ENCODE data around the gene SFTPB.
"Not testable (repeated sequence)": the region's sequence is repeated elsewhere in the genome, so short reads cannot be mapped to it uniquely, and the experiment has no call there.

The SFTPB gene

DNA sequence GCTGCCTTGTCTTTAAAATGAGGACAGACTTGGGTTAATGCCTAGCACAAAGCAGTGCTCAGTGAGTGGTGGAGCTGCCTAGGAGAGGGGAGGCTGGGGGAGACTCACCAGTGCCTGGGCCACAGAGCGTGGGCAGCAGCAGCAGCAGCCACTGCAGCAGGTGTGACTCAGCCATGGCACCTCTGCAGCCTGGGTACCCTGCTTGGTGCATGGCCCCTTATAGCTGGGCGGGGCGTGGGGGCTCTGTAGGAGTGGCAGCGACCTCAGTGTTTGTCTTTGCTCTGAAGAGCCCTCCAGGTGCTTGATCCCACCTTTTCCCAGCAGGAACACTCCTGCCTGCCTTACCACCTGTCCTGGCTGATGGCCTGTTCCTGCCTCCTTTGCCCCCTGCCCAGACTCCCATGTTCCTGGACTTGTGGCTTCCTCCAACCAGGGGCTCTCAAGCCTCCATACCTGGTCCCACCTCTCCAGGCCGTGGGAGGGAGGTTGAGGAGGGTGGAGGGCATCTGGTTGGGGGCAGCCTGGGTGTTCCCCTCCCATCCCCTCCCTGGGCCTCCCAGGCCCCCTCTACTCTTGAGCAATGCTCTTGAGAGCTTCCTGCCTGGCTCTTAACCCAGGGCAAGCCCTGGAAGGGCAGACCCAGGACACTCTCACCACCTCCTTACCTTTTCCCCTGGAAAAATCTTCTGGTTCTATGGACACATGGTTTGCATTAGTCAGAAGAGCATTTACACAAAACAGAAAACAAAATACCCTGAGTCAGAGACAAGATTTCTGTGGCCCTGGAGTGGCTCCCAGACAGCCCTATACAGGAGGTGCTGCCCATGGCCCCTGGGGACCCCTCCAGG, at the start of gene SFTPB:
Gene SFTPB (minus strand): TSS at position 191 of the 848 bp plus-strand sequence. CDS start 16 bp downstream, at position 175.
- no peak for DNase-seq

DNA sequence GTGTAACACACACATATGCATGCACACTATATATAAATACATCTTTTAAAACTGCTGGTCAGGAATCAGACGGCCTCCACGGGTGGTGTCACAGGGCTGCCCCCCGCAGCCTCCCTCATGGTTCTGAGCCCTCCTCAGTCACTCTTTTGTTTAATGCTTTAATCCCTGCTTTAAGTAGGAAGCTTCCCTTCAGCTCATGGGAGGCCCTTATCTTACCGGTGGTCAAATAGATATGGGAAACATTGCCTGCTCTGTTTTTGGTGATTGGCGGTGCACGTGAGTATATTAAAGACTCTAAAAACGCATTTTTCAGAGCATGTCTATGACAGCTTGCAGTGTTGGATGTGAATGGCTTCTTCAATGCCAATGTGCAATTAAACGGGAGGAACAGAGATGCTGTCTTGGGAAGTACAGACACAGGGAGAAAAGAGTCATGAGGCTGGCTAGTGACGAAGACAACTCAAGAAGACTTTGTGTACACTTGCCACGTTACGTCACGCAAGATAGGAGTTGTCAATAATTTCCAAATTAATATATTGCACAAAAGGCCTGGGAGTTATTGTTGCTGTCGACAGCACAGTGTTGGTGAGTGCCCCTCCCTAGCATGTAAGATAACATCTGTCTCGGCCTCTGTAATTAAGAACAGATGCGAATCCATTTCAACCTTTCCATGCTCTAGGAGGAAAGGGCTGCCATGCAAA, 49.5 kb upstream of the SFTPB start:
- DNase-seq, result no peak

DNA sequence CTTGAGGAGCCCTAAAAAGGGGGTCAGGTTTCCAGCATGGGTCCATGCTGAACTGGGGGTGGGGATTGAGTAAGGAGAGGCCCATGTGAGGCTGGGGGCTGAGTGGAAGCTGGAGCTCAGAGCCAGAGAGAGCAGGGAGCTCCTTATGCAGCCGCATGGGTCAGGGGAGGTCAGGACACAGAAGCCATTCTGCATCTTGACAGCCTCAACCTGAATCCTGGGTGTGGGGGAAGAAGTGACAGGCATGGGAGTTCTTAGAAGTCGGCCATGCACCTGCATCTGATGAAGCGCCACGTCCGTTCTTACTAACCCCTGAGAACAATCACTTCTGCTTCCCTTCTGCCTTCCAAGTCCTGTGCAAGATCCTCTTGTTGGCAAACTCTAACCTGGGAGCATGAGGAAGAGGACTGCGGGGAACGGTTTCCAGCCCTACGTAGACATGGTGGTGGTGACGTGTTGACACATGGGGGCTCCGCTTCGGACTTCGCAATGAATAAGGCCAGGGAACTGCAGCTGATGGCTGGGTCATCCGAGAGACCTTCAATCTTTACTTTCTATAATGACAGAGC, 48.4 kb upstream of the SFTPB start:
- DNase-seq, result no peak

DNA sequence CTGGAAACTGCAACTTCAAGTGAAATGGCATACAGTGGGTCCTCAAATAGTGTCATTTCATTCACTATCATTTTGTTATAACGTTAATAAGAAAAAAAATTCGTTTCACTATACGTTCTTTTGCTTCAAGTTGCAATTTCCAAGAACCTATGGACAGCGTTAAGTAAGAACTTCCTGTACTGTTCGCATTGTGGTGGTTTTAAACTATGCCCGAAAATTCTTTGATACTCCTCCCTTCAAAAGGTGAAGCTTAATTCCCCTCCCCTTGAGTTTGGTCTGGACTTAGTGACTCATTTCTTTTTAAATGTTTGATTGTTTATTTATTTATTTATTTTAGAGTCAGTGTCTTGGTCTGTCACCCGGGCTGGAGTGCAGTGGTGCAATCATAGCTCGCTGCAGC, 46.8 kb upstream of the SFTPB start:
- no peak for DNase-seq

DNA sequence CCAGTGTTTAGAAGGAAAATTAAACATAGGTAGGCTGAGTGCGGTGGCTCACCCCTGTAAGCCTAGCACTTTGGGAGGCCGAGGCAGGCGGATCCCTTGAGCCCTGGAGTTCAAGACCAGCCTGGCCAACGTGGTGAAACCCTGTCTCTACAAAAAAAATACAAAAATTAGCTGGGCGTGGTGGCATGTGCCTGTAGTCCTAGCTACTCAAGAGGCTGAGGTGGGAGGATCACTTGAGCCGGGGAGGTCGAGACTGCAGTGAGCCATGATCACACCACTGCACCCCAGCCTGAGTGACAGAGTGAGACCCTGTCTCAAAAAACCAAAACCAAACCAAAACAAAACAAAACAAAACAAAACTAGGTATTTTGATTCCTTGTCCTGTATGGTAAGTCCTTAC, 46.4 kb upstream of the SFTPB start:
- DNase-seq, result not testable (repeated sequence)

DNA sequence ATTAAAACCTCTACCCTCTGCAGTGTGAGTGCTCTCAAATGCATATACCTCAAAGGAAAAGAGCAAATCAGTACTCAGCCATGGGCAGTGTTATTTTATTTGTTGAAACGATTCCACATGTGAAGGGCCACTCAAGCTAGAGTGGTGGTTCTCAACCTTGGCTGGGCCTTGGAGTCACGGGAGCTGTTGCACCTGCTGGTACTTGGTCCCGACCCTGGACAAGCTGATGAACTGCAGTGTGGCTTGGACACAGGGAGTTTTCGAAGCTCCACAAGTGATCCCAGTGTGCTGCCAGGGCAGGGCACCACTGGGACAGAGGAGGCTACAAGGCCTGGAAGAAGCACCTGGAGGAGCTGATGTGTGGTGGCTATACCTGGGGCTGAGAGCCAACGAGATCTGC, 45.8 kb upstream of the SFTPB start:
- no peak for DNase-seq

DNA sequence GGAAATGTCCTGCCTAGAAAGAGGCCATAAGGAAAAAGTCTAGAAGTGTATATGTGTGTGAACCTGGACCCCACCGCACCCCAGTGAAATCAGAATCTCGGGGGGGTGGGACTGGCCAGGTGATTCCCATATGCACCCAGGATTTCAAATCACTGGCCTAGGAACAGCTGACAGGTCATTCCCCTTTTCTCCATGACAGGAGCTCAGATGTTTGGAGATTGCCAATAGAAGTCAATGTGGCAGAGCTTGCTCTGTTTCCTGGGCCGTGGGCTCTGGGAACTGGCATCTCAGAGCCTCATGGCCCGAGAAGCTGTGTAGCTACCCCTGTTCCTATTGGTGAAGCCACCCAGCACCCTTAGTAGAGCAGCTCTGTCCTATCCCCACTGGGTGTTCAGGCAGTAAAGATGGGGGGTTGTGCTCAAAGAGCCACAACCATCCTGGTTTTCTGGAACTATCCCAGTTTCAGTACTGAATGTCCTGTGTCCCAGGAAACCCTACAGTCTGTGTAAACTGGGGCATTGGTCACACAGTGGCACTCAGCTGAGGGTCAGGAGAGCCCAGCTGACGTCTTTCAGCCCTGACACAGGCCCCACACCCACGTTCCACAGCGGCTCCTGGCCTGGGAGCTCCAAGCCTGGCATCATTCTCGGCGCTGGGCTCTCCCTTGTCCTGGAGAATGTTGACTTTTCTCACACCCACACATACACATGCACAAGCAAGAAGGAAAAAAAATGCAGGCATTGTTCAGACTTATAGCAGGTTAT, 45.0 kb upstream of the SFTPB start:
- DNase-seq, result no peak

DNA sequence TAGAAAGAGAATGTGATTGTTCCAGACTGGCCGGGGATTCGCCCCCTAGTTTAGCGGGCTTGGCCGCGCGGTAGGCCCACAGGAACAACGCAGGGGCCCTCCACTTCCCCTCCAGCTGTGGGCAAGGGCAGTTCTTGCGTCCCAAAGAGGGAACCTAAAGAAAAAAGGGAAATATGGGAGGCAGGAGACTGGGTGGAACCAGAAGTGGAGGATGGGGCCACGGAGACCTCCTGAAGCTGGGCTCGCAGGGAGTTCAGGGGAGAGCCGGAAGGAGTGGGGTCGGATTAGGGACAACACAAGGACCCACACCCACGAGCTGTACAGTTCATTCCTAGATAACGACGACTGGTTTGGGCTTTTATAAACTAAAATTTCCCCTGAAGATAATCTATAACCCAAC, 44.3 kb upstream of the SFTPB start:
- DNase-seq, result no peak

DNA sequence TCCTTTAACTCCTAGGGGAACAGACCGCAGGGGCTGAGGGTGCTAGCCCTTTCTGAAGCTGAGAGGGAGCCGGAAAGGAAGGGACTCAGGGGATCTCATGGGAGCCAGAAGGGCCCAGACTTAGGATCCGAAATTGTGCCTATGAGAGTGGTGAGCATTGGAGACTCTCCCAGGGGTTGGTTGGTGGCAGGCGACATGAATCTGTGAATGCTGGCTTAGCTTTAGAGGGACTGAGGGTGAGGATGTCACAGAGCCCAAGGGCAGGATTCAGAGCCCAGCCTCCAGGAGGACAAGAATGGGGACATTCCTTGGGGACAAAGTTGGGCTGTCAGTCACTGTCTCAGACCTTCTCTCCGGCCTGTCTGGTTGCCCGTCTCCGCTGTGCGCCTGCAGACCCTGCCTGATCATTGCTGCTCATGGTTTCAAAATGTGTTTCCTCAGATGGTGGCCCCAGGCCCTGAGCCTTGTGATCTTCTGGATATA, 43.6 kb upstream of the SFTPB start:
- DNase-seq, result no peak

DNA sequence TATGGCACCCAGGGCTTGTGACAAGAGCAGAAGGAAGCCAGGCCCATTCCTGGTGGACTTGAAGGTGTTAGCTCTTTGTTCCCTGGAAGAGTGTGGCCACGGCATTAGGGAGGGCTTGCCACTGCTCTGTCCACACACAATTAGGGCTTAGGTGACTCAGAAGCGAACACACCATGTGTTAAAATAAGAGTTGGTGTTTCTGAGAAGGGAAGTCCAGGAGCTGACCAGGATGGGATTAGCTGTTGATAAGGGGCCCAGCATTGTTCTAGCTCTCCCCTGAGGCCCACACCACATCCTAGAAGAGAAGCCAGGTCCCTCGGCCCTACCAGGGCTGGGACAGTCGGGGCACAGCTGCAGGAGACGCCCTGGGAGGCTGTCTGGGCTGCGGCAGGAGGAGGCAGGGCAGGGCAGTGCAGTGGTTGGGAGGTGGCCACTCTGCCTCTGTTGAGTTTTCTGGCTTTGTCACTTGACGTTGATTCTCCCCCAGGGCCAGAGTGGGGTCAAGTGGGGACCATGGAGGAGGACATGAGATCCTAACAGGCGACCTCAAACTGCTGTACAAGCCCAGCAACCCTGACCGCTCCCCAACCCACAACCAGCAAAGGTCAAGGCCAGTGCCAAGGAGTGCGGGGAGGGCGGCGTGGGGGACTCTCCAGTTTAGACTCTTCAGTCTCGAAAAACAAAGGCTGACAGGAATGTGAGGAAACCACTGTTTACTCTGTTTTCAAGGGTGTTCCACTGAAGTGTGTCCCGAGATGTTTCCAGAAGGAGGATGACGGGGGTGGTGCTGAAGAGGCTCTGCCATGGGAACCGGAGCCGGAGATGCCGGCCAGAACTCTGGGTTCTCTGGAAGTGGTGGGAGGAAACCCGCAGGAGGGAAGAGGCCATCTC, 42.9 kb upstream of the SFTPB start:
- DNase-seq, result no peak

DNA sequence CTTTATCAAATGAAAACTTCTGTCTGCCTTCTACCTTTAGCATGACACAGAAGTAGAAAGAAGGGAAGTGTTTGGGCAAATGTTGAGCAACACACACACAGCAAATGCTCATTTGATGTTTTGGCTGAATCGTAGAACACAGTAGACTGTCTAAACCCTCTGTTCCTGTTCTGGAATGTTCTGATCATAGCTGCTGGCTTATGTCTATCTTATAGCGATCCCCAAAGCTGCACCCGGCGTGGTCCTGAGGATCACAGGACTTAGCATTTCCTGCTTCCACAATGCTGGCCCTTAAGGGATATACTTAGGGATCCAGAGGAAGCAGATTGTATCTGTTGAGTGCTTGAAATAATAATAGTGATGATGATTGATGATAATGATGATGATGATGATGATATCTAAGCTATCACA, 41.4 kb upstream of the SFTPB start:
- no peak for DNase-seq

DNA sequence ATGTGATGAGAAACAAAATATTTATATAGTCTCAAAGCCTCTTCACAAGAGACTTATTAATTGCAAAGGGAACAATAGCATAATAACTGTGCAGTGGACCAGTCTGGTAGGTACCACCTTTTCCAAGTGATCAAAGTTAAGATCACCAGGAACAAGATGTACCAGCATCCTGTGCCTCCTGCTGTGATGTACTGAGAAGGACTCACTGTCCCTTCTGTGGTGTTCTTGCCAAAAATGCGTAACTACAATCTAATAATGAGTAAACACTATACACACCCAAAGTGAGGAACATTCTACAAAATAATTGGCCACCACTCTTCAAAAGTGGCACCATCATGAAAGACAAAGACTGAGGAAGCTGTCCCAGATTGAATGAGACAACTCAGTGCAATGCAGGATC, 40.6 kb upstream of the SFTPB start:
- DNase-seq, result no peak

DNA sequence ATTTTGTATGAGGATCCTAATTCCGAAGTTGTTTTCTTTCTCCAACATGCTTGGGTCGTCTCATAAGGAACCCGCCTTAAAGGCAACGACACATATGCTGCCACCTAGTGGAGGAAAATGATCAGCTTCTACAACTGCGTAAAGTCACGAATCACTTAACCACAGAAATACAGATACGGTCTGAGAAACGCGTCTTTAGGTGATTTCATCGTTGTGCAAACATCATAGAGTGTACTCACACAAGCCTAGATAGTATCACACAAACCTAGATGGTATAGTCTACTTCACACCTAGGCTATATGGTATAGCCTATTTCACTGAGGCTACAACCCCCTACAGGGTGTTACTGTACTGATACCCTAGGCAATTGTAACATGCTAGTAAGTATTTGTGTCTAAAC, 39.3 kb upstream of the SFTPB start:
- DNase-seq, result peak; percentile 78

DNA sequence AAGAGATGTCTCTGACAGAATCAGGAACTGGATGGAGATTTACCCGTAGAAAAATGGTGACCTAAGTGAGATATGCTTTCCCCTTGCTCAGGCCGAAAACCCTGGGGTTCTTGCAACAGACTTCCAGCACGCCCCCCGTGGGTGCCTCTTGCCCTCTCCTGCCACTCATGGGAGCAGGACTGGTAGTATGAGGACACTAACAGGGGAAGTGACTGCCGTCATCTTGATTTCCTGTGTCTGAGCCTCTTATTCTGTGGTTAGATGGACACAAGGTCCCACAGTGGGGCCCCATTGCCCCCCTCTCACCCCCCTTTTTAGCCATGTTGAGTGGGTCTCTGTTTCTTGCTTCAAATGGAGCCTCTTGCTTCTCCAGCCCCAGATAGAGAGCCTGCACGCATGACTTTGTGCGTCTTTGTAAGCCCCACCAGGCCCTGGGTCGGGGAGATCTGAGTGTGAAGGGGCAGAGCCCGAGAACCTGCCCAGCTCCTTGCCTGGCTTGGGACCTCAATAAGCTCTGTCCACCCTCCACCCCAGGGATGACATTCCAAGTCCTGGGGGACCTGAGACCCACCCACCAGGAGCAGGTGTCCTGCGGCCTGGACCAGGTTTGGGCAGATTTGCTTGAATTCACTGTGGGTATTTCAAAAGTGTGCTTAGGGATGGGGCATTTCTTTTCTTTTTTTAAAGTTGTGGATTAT, 38.7 kb upstream of the SFTPB start:
- DNase-seq, result no peak

DNA sequence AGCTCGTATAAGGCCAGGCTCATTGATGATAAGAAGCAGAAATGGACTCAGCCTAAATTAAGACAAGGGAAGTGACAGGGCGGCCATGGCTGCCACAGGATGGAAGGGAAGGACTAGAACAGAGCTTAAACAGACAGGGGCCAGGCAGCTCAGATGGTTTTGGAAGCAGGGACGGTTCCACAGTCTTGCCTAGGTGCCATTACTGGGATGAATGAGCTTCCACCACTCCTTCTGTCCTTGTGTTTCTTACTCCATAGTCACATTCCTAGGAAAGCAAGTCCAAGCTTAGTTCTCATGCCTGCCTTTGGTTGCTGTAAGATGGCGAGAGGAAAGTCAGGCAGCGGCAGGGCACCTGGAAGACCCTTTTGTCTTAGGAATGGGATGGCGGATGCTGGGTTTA, 38.1 kb upstream of the SFTPB start:
- DNase-seq, result no peak

DNA sequence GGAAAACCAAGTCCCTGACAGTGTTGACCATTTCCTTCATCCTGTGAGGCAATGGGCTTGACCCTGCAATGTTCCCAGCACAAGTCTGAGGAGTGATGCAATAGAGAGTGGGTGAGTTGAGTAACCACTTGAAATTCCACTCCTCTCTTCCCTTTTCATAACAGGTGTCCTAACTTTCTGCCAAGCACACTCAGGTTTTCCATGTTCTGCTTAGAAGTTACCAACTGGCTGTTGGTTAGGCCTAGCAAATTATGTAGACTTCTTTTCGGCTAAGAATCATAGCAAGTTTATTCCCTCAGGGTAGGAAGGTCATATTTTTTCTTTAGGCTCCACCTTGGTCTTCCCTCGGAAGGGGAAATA, 37.7 kb upstream of the SFTPB start:
- peak; percentile 89 for DNase-seq

DNA sequence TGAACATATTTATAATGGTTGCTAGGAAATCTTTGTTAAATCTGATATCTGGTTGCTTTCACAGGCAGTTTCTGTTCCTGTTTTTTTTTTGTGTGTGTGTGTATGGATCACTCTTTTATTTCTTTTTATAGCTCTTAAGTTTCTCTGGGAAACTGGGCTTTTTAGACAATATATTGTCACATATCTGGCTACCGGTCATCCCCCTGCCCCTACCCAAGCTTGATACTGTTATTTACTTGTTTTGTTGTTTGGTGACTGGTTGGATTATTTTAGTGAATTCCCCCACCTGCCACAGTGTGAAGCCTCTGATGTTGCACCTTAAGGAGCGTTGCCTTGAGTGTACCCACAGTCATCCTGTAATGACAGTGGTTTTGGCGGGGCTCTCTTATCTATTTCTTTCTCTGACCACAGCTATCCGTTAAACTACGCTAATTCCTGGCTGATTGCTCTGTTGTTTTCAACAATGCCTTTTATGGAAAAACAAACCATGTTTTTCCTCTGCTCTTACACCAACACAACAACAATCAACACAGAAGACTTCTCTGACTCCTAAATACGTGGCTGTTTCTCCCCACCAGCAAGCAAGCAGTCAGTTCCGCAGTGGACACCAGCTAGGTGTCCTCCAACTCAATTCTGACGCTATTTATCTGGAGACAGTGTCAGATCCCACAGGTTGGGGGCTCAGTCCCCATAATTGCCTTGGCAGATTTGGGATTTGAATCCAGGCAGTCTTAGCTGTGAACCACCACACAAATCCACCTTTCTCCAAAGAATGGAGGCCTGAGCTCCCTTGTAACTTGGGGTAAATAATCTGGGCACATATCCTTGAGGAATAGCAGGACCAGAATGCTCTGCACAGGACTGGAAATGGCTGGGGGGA, 37.0 kb upstream of the SFTPB start:
- no peak for DNase-seq

DNA sequence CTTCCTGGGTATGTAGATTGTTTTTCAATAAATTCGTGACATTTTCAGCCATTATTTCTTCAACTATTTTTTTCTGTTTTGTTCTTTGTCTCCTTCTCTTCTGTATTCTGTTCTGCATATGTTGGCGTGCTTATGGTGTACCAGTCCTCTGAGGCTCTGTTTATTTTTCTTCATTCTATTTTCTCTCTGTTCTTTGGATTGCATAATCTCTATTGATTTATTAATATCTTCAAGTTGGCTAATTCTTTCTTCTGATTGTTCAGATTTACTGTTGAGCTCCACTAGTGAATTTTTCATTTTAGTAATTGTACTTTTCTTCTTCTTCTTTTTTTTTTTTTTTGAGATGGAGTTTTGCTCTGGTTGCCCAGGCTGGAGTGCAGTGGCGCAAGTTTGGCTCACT, 36.0 kb upstream of the SFTPB start:
- DNase-seq, result no peak

DNA sequence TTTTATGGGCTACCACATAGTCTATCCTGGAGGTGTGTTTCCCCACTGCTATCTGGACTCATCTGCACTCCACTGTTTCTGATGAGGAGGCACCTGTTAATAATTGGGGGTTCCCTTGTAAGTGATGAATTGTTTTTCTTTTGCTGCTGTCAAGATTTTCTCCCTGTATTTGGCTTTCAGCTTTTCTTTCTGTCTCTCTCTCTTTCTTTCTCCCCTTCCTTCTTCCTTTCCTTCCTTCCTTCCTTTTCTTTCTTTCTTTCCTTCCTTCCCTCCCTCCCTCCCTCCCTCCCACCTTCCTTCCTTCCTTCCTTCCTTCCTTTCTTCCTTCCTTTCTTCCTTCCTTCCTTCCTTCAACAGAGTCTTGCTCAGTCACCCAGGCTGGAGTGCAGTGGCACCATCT, 35.3 kb upstream of the SFTPB start:
- no peak for DNase-seq

DNA sequence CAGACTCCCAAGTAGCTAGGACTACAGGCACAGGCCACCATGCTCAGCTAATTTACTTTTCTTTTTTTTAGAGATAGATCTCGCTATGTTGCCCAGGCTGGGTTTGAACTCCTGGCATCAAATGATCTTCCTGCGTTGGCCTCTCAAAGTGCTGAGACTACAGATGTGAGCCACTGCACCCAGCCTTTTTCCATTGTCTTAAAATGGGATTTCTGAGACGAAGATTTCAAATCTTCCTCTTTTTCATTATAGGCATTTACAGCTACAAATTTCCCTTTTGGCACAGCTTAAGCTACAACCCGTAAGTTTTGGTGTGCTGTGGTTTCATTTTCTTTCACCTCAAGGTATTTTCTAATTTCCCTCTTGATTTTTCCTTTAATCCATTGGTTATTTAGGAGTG, 34.8 kb upstream of the SFTPB start:
- DNase-seq, result no peak

DNA sequence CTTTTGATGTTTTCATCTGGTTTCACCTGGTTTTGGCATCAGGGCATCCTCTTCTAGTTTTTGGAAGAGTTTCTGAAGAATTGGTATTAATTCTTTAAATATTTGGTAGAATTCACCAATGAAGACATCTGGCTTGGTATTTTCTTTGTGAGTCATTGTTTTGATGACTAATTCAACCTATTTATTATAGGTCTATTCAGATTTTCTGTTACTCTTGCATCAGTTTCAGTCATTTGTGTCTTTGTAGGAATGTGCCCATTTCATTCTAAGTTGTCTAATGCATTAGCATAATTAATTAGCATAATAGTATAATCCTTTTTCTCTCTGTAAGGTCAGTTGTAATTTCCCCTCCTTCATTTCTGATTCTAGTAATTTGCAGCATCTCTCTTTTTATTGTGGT, 34.2 kb upstream of the SFTPB start:
- DNase-seq, result peak; percentile 46
